ENCODE measurements around the gene PCDH18. TPM values are rescaled to one million over a fixed set of nuclear protein-coding genes. Genes with fewer than 3 reads are reported as not detected.
A peak's percentile ranks its signal among the peaks of the same experiment; 100 is the strongest.
"Not testable (repeated sequence)": the region's sequence is repeated elsewhere in the genome, so short reads cannot be mapped to it uniquely, and the experiment has no call there.

PCDH18 gene
- total and polyA plus RNA-seq, 5 experiments from 2014 or later: 0.07 TPM; not detected in 4

DNA sequence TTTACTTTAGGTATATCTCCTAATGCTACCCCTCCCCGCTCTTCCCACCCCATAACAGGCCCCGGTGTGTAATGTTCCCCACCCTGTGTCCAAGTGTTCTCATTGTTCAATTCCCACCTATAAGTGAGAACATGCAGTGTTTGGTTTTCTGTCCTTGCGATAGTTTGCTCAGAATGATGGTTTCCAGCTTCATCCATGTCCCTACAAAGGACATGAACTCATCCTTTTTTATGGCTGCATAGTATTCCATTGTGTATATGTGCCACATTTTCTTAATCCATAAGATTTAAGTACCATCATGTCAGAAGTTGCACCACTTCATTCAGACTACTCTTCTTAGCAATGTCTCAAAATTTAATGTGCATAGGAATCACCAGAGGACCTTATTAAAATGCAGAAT lies 5.5 kb upstream of the PCDH18 start:
- ATAC-seq, H3K27me3 Mint-ChIP-seq, POLR2A ChIA-PET: not testable (repeated sequence)

DNA sequence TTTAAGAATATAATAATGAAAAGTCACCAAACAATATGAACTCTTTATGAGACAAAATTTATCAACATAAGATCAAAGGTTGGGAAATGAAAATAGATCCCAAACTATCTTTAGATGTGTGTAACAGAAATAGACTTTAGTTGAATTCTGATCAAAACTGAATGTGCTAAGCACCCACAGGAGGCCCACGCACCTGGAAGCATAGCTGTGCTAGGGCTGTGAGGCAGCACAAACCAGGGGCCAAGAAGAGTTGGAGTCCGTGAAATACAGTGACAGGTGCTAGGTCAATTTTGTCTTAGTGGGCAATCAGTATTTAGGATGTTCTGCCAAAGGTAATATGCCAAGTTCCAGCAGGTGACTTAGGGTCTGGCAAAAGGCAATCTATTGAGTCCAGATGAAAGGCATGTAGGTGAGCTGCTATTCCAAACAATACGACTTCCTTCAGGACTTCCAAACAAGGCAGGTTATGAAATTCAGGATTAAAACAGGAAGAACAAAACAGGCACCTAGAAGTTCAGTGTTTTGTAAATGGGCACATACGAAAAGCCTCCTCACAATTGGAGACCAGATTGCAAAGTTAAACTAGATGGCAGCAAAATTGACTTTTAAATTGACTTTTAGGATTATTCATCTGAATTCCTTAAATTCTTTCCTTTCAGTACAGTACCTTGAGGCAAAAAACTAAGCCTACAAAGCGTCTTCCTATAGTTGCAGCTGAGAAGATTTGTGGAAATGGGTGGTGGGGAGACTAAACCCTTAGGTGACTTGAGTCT lies 4.7 kb upstream of the PCDH18 start:
- POLR2A ChIA-PET: no interaction called here
- Mint-ChIP-seq H3K9me3 (peaks cover 0 to 4% (median 0%) of the 10 kb centered on the region in 9 donors), H3K4me1 (peaks cover 0 to 9% (median 1%) of the 10 kb centered on the region in 4 donors), H3K4me3 (no peak overlapping the region), H3K27me3 (no peaks in the 10 kb centered on the region), H3K27ac (no peak overlapping the region), H3K36me3 (no peaks in the 10 kb centered on the region)
- ATAC-seq: no peak
- no peak for DNase-seq

More for the DNA sequence above, 5.5 kb upstream of the PCDH18 start:
- not testable (repeated sequence) for H3K4me1 Mint-ChIP-seq, H3K36me3 Mint-ChIP-seq, H3K9me3 Mint-ChIP-seq, DNase-seq, H3K4me3 Mint-ChIP-seq, H3K27ac Mint-ChIP-seq

DNA sequence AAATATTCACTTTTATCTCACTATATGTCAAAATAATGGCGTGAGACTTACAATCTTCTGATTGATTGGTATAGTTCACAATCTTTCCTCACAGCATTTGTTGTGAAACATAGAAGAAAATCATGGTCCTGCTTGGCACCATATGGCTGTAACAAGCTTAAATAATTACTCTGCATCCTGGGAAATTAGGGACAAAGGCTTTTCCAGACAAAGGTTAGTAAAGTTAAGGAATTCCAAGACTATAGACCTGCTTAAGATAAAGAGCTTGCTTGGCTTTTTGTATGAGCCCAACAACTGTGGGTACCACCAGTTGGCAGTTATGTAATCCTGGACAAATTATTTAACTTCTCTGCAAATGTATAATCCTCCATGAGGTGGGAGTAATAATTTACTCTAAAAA lies 3.4 kb upstream of the PCDH18 start:
- no peak overlapping the region for H3K27ac Mint-ChIP-seq
- ATAC-seq (no peak), DNase-seq (no peak)
- H3K4me3 Mint-ChIP-seq: no peak overlapping the region
- peaks cover 0 to under 1% (median 0%) of the 10 kb centered on the region in 5 donors for H3K27me3 Mint-ChIP-seq
- peaks cover 0 to 9% (median 1%) of the 10 kb centered on the region in 4 donors for H3K4me1 Mint-ChIP-seq
- POLR2A ChIA-PET: no interaction called here
- H3K36me3 Mint-ChIP-seq: no peaks in the 10 kb centered on the region
- peaks cover 0 to 4% (median 0%) of the 10 kb centered on the region in 9 donors for H3K9me3 Mint-ChIP-seq

- Mint-ChIP-seq H3K4me1 (peaks cover 0 to 9% (median 1%) of the 10 kb centered on the region in 4 donors), H3K27me3 (peaks cover 0 to 6% (median 0%) of the 10 kb centered on the region in 5 donors), H3K36me3 (no peaks in the 10 kb centered on the region)
Measured at GRCh38 chr4:137534516-137534915, 2.2 kb upstream of the PCDH18 start.

GRCh38 chr4:137533855-137534254 lies 1.6 kb upstream of the PCDH18 start:
- POLR2A ChIA-PET: no interaction called here
- no peak for ATAC-seq
- peaks cover 0 to 6% (median 0%) of the 10 kb centered on the region in 5 donors for H3K27me3 Mint-ChIP-seq
- DNase-seq: no peak
- H3K36me3 Mint-ChIP-seq: no peaks in the 10 kb centered on the region
- no peak overlapping the region for H3K27ac Mint-ChIP-seq
- H3K4me3 Mint-ChIP-seq: peak overlapping the region in 1 of 10 donors; percentile 3
- H3K9me3 Mint-ChIP-seq: peaks cover 0 to 5% (median 2%) of the 10 kb centered on the region in 9 donors
- peaks cover 0 to 9% (median 1%) of the 10 kb centered on the region in 4 donors for H3K4me1 Mint-ChIP-seq

More at GRCh38 chr4:137534516-137534915, 2.2 kb upstream of the PCDH18 start:
- POLR2A ChIA-PET: no interaction called here
- no peak for ATAC-seq
- no peak overlapping the region for H3K4me3 Mint-ChIP-seq
- no peak overlapping the region for H3K27ac Mint-ChIP-seq
- no peak for DNase-seq
- peaks cover 0 to 4% (median 1%) of the 10 kb centered on the region in 9 donors for H3K9me3 Mint-ChIP-seq

DNA sequence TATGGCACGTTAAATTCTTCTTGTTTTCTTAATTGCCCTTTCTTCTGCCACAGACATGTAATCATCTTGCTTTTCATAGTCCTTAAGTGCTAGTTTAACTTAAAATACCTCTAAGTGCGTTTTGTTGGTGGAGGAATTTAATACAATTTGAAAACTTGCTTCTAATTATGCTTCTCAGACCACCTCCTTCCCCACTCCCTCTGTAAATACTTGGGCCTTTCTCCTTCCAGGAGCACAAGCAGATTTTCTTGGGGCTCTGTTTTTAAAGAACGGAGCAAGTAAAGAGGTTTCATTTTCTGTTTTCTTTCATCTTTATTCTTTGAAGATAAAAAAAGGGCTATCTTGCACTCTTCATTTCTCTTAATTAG lies 559 bp upstream of the PCDH18 start:
- Mint-ChIP-seq H3K27ac (no peak overlapping the region), H3K27me3 (peaks cover 0 to 6% (median 0%) of the 10 kb centered on the region in 5 donors), H3K9me3 (peaks cover 0 to 5% (median 0%) of the 10 kb centered on the region in 9 donors), H3K4me3 (no peak overlapping the region), H3K4me1 (peaks cover 0 to 9% (median 1%) of the 10 kb centered on the region in 4 donors), H3K36me3 (no peaks in the 10 kb centered on the region)
- POLR2A ChIA-PET: no interaction called here
- no peak for DNase-seq
- no peak for ATAC-seq

- ATAC-seq: no peak
- Mint-ChIP-seq H3K4me3 (no peak overlapping the region), H3K9me3 (peaks cover 0 to 4% (median 0%) of the 10 kb centered on the region in 9 donors), H3K36me3 (no peaks in the 10 kb centered on the region), H3K27ac (no peak overlapping the region), H3K4me1 (peaks cover 0 to 9% (median 1%) of the 10 kb centered on the region in 4 donors), H3K27me3 (peaks cover 0 to 6% (median 0%) of the 10 kb centered on the region in 5 donors)
- POLR2A ChIA-PET: no interaction called here
- no peak for DNase-seq
Measured at GRCh38 chr4:137531168-137531985, 917 bp downstream of the PCDH18 start.

DNA sequence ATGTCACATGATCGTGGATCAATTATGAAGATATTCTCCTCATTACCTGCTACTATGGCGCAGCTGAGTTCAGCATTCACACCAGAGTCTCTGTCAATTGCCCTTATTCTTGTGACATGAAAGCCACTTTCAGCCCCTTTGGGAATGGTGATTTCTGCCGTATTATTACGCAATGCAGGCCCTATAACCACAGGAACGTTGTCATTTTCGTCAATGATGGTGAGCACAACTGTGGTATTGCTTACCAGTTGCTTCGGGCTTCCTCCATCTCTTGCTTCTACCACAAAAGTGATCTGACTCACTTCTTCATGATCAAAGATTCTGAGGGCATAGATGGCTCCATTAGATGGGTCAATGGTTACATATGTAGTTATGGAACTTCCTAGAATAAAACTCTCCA lies 2.1 kb downstream of the PCDH18 start:
- Mint-ChIP-seq H3K9me3 (peaks cover 0 to 4% (median 0%) of the 10 kb centered on the region in 9 donors), H3K4me3 (no peak overlapping the region), H3K27me3 (peaks cover 0 to 6% (median 0%) of the 10 kb centered on the region in 5 donors), H3K36me3 (no peaks in the 10 kb centered on the region), H3K27ac (no peak overlapping the region), H3K4me1 (peaks cover 0 to 9% (median 1%) of the 10 kb centered on the region in 4 donors)
- POLR2A ChIA-PET: no interaction called here
- DNase-seq (no peak), ATAC-seq (no peak)

GRCh38 chr4:137529432-137529831 lies 2.9 kb downstream of the PCDH18 start:
- DNase-seq: no peak
- Mint-ChIP-seq H3K4me3 (no peak overlapping the region), H3K27ac (no peak overlapping the region), H3K9me3 (peaks cover 0 to 5% (median 0%) of the 10 kb centered on the region in 9 donors), H3K36me3 (no peaks in the 10 kb centered on the region), H3K4me1 (peaks cover 0 to 9% (median 1%) of the 10 kb centered on the region in 4 donors), H3K27me3 (peaks cover 0 to 6% (median 0%) of the 10 kb centered on the region in 5 donors)
- no peak for ATAC-seq
- POLR2A ChIA-PET: no interaction called here

GRCh38 chr4:137528673-137529072 lies 3.6 kb downstream of the PCDH18 start:
- no peak for ATAC-seq
- H3K9me3 Mint-ChIP-seq: peaks cover 0 to 7% (median 0%) of the 10 kb centered on the region in 9 donors
- H3K27ac Mint-ChIP-seq: no peak overlapping the region
- DNase-seq: no peak
- peaks cover 0 to 6% (median 0%) of the 10 kb centered on the region in 5 donors for H3K27me3 Mint-ChIP-seq
- peaks cover 0 to 4% (median 0%) of the 10 kb centered on the region in 4 donors for H3K4me1 Mint-ChIP-seq
- POLR2A ChIA-PET: no interaction called here
- no peak overlapping the region for H3K4me3 Mint-ChIP-seq
- H3K36me3 Mint-ChIP-seq: no peaks in the 10 kb centered on the region

DNA sequence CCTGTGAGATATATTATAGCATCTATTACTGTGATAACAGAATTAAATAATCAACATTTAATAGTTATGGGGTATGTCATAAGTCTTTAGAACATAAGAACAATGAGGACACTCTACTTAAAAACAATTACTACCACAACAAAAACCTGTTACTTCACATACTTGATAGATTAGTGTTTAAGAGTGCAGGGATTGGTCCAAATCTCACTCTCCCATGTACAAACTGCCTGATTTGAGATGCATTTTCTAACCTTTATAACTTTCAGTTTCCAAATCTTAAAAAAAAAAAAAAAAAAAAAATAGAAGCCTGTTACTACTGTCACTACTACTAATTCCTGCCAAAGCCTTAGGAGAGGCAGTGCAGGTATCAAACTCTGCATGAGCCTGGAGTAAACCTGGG lies 5.6 kb downstream of the PCDH18 start:
- no peak overlapping the region for H3K27ac Mint-ChIP-seq
- DNase-seq (no peak), ATAC-seq (no peak)
- H3K9me3 Mint-ChIP-seq: peaks cover 0 to 7% (median 0%) of the 10 kb centered on the region in 9 donors
- H3K36me3 Mint-ChIP-seq: no peaks in the 10 kb centered on the region
- H3K4me1 Mint-ChIP-seq: no peaks in the 10 kb centered on the region
- H3K4me3 Mint-ChIP-seq: no peak overlapping the region
- POLR2A ChIA-PET: no interaction called here
- H3K27me3 Mint-ChIP-seq: peaks cover 0 to 6% (median 0%) of the 10 kb centered on the region in 5 donors

- peaks cover 0 to 7% (median 0%) of the 10 kb centered on the region in 9 donors for H3K9me3 Mint-ChIP-seq
- no peak overlapping the region for H3K4me3 Mint-ChIP-seq
- ATAC-seq: no peak
- H3K27me3 Mint-ChIP-seq: peaks cover 0 to 3% (median 0%) of the 10 kb centered on the region in 5 donors
- no peaks in the 10 kb centered on the region for H3K4me1 Mint-ChIP-seq
- H3K27ac Mint-ChIP-seq: no peak overlapping the region
- POLR2A ChIA-PET: no interaction called here
- no peaks in the 10 kb centered on the region for H3K36me3 Mint-ChIP-seq
- DNase-seq: no peak
Measured at GRCh38 chr4:137524725-137525369, 7.4 kb downstream of the PCDH18 start.

Data from naive thymus-derived CD8-positive, alpha-beta T cell (primary cell).